ENCODE data around the gene MAP4K1. TPM values are rescaled to one million over a fixed set of nuclear protein-coding genes. Genes with fewer than 3 reads are reported as not detected.

MAP4K1 gene
- 0.78 and 1.2 TPM in 2 replicates for polyA plus RNA-seq (2011; rRNA removed)
- polyA plus RNA-seq (2012; cell fraction: cytosol; rRNA removed), result 1.4 TPM in 2 replicates
- 7.0 and 8.1 TPM in 2 replicates for polyA plus RNA-seq (2012; cell fraction: nucleus; rRNA removed)
- polyA plus RNA-seq (2017; fragmentation: RNase III; extraction: RNeasy Plus Mini Kit Qiagen cat#74134 plus additional on column Dnase treatment), result 1.3 to 2.6 TPM (median 2.1 TPM) in 3 replicates
- polyA minus RNA-seq (2011; rRNA and poly(A)+ RNA removed), result 0.33 and 0.44 TPM in 2 replicates

DNA sequence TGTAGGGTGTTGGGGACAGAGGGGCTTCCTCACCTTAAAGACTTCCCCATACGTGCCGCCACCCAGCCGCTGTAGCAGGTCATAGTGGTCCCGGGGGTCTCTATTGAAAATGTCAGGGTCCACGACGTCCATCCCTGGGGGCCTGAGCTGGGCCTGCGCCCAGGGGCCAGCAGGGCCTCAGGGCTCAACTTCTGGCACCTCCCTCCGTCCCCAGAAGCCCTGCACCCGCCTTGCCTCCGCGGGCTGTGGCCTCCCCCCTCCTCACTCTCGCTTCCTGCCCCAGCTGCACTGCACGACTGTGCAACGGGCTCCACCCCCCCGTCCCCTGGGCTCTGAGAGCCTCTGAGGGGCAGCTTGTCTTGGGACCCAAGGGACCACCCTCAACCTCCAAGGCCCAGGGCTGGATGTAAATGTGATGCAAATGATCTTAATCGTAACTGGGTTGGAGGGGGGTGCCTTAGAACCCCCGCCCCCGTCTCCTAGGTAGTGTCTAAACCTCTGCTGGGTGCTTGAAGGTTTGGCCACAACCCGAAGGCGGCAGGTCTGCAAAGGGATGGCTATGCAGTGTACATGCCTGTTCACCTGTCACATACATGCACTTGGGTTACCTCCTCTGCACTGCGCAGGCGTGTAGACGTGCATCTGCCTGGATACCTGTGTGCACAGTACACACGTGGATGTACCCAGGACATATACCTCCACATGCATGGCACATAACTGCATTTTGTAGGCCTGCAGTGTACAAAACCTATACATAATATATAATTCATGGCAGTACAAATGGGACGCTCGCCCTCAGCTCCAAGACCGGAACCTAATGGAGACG lies at the start of gene MAP4K1:
MAP4K1 (minus strand) TSS at position 190 of the 826 bp plus-strand sequence; CDS start at position 132, 58 bp downstream.
- peaks cover 14% of the 10 kb centered on the region for H3K4me1 ChIP-seq
- H3K4me2 ChIP-seq, result peak within 1 kb of the TSS; percentile 75
- ChIA-PET CTCF (interaction anchor here (0.7 to 5.9 kb wide), 16 partner anchors 8 to 384 kb away, joined by 3 to 134 read pairs (median 5); partner anchors contain the start of gene FAM98C), POLR2A (interaction anchor here (0.5 to 1.9 kb wide), 33 partner anchors 8 to 312 kb away, joined by 3 to 28 read pairs (median 5); partner anchors contain the start of genes ACTN4, GGN and PSMD8)
- no peak for DNase-seq (ENCODE audit: low read depth in 1 of 2, low spot score in 1 of 2)
- no peak for TF ChIP-seq TP53 (CRISPR knock-in tag; IDR thresholded peaks at IDR 0.05)
- TF ChIP-seq CBX8 (IDR thresholded peaks at IDR 0.05), result no peak
- TF ChIP-seq SREBF2 (IDR thresholded peaks at IDR 0.05), result no peak
- TF ChIP-seq KDM5A (IDR thresholded peaks at IDR 0.05), result no peak
- no peak for TF ChIP-seq SMC3 (IDR thresholded peaks at IDR 0.05)
- TF ChIP-seq JUN (IDR thresholded peaks at IDR 0.05), result no peak
- TF ChIP-seq NPAS2 (CRISPR knock-in tag; IDR thresholded peaks at IDR 0.05; ENCODE audit: borderline replicate concordance), result no peak
- no peak for TF ChIP-seq PHF8 (IDR thresholded peaks at IDR 0.05; ENCODE audit: borderline replicate concordance, low read depth)
- no peak for TF ChIP-seq BHLHE40 (IDR thresholded peaks at IDR 0.05; ENCODE audit: low read depth, low read length)
- ATAC-seq, result peak; percentile 40 to 41
- FAIRE-seq, result no peak
- H3K27ac ChIP-seq, result peak within 1 kb of the TSS; percentile 84 to 87
- H3K9me3 ChIP-seq, result no peaks in the 10 kb centered on the region
- peak within 1 kb of the TSS; percentile 86 for H3K4me3 ChIP-seq
- WGBS (ENCODE audit: missing lambda C conversion rate), result 92% methylated on average over 28 of the region's 28 CpGs

DNA sequence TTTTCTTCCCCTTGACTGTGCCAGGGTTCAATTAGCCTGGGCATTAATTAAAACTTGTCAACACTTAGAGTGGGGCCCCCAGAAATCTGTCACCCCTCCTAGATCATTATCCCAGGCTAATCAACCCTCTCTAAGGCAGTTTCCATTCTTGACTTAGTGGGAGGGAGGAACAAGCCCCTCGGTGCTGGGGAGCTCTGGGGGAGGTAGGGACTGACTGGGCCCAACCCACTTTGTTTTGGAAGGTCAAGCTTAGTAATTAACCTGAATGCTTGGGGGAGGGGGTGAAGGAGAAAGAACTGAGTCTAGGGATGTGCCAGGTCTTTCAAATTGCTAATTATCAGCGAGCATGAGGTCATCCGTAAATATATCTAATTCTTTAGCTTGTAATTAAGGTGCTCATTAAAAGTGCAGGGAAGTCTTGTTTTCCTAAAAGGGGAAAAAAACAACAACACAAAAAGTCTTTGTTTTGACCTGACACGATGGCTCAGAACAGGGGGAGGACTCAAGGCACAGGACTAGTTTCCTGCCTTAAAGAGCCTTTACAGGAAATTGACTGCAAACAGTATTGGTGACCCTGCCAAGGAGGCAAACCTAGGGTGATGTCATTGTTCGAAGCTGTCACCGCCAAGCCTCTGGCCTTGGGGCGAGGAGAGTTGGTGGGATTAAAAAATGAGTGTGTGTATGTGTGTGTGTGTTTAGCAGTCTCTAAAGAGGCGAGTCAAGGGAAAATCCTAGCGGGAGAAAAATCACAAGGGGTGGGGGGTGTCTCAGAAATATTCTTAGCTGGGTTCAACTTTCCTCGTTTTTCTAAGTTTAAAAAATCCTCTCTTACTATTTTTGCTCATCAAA lies 49.1 kb upstream of the MAP4K1 start:
- WGBS (ENCODE audit: missing lambda C conversion rate), result 30% methylated on average over 10 of the region's 10 CpGs
- TF ChIP-seq ESRRA (IDR thresholded peaks at IDR 0.05; ENCODE audit: borderline replicate concordance, low read length) (0 out of 2 replicates have a peak, but pooled peaks have one; percentile 5), EHF (CRISPR knock-in tag; IDR thresholded peaks at IDR 0.05) (peak; percentile 53; the same call in 1 of the 2 replicates), HOXA7 (CRISPR knock-in tag; IDR thresholded peaks at IDR 0.05) (peak; percentile 59; the same call in 1 of the 2 replicates), TP53 (CRISPR knock-in tag; IDR thresholded peaks at IDR 0.05) (peak; percentile 35; the same call in 1 of the 2 replicates), TFCP2L1 (CRISPR knock-in tag; IDR thresholded peaks at IDR 0.05) (no peak), FOSL2 (IDR thresholded peaks at IDR 0.05) (no peak), FOSL2 (CRISPR knock-in tag; IDR thresholded peaks at IDR 0.05) (peak; percentile 64), CHD2 (IDR thresholded peaks at IDR 0.05; ENCODE audit: low read length, partially characterized antibody) (peak; percentile 35)
- TF ChIP-seq, protein P1, sequence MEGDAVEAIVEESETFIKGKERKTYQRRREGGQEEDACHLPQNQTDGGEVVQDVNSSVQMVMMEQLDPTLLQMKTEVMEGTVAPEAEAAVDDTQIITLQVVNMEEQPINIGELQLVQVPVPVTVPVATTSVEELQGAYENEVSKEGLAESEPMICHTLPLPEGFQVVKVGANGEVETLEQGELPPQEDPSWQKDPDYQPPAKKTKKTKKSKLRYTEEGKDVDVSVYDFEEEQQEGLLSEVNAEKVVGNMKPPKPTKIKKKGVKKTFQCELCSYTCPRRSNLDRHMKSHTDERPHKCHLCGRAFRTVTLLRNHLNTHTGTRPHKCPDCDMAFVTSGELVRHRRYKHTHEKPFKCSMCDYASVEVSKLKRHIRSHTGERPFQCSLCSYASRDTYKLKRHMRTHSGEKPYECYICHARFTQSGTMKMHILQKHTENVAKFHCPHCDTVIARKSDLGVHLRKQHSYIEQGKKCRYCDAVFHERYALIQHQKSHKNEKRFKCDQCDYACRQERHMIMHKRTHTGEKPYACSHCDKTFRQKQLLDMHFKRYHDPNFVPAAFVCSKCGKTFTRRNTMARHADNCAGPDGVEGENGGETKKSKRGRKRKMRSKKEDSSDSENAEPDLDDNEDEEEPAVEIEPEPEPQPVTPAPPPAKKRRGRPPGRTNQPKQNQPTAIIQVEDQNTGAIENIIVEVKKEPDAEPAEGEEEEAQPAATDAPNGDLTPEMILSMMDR (IDR thresholded peaks at IDR 0.05), result no peak
- TF ChIP-seq, protein P2, sequence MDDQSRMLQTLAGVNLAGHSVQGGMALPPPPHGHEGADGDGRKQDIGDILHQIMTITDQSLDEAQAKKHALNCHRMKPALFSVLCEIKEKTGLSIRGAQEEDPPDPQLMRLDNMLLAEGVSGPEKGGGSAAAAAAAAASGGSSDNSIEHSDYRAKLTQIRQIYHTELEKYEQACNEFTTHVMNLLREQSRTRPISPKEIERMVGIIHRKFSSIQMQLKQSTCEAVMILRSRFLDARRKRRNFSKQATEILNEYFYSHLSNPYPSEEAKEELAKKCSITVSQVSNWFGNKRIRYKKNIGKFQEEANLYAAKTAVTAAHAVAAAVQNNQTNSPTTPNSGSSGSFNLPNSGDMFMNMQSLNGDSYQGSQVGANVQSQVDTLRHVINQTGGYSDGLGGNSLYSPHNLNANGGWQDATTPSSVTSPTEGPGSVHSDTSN (IDR thresholded peaks at IDR 0.05), result 0 out of 2 replicates have a peak, but pooled peaks have one; percentile 54
- CTCF ChIA-PET, result interaction anchor here (1.0 to 20.1 kb wide), 9 partner anchors 5 to 74 kb away, joined by 3 to 336 read pairs (median 4); partner anchors contain the start of gene ACTN4

More for the DNA sequence above, 49.1 kb upstream of the MAP4K1 start:
- Histone ChIP-seq H3K9me3 (no peaks in the 10 kb centered on the region), H3K4me1 (peaks cover 100% of the 10 kb centered on the region), H3K4me2 (peak overlapping the region; percentile 77), H3K27ac (peak overlapping the region; percentile 75 to 91), H3K4me3 (peak overlapping the region; percentile 13; the same call in 2 of the 3 replicates)
- ATAC-seq (peak; percentile 19 to 30; a peak in 4 of 6 replicates), FAIRE-seq (peak; percentile 96), DNase-seq (ENCODE audit: low read depth in 1 of 2, low spot score in 1 of 2) (peak in 1 of 2 experiments; percentile 87)
- POLR2A ChIA-PET, result interaction anchor here (0.7 to 6.4 kb wide), 5 partner anchors 9 to 964 kb away, joined by 3 to 30 read pairs (median 7); partner anchors contain the start of gene ACTN4
